GM19025 (cell line): ENCODE data around the gene CYTH1.

Experiments
- ATAC-seq: cut with Tn5 transposase; IDR thresholded peaks from one replicate; pipeline ENCODE4 v1.9.1; 2021; ENCODE audit warnings: mild to moderate bottlenecking, low read depth, moderate library complexity; ENCODE audit not compliant: unreplicated experiment

Gene CYTH1

GRCh38 chr17:78718575-78719208 lies 63.4 kb downstream of the CYTH1 start:
- ATAC-seq = no peak

GRCh38 chr17:78717431-78717980 lies 64.6 kb downstream of the CYTH1 start:
- ATAC-seq = no peak

DNA sequence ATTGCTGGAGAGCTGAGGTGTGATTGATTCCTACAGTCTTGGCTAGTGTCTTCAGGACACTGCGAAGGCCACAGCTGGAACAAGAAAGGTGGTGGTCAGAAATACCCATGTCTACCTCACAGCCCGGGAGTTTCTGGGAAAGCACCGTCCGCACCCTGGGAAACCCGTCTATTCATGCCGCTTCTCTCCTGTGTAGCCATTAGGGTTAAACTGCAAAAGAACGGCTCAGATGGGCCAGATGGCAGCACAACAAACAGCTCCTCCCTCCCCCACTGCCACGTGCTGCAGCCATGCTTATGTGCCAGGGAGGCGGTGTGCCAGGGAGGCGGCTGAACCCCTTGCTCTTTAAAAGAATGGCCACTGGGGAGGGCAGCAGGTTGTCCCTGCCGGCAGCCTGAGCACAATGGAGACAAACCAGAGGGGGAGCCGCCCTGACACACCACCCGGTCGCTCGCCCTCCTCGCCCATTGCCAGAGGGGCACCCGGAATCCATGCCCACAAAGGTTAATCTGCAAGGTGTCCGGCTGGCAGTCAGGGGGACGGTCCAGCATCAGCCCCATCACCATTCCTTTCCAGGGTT lies 65.2 kb downstream of the CYTH1 start:
- no peak for ATAC-seq

GRCh38 chr17:78716292-78716691 lies 65.8 kb downstream of the CYTH1 start:
- ATAC-seq = no peak

DNA sequence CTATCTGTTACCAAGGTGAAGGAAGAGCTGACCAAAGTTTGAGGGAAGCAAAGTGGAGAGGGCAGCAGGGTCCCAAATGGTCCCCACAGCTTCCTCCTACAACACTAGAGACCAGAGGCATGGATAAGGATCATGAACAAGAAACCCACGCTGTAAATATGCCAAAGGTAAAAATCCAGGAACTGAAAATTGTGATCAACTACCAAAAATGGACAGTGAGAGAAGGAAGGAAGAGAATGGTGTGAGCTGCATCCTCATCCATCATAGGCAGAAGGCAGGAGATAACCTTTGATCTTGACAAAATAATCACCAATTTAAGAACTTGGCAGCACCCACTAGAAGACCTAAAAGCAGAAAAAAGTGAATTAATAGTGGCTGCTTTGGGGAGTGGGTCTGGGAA lies 66.2 kb downstream of the CYTH1 start:
- ATAC-seq = no peak

GRCh38 chr17:78715000-78715771 lies 66.9 kb downstream of the CYTH1 start:
- ATAC-seq = no peak

- no peak for ATAC-seq
Measured at GRCh38 chr17:78714534-78714933, 67.5 kb downstream of the CYTH1 start.

GRCh38 chr17:78712043-78712442 lies 70.0 kb downstream of the CYTH1 start:
- no peak for ATAC-seq

DNA sequence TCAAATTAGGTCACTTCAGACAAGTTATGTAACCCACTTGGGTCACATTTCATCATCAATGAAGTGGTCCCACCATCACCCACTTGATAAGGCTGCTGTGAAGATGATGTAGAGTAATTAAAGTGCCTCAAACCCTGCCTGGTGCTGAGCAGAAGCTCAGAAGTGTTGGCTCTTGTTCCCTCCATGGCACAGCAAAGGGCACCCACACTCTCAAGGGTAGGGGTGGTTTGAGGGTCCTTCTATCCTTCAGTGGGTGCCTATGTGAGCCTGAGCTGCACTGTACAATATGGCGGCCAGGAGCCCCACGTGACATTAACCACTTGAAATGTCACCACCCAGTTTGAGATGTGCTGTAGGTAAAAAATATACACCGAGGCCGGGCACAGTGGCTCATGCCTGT lies 71.5 kb downstream of the CYTH1 start:
- no peak for ATAC-seq

GRCh38 chr17:78709751-78710181 lies 72.3 kb downstream of the CYTH1 start:
- ATAC-seq = no peak

- ATAC-seq = no peak
Measured at GRCh38 chr17:78709119-78709681, 72.9 kb downstream of the CYTH1 start.

DNA sequence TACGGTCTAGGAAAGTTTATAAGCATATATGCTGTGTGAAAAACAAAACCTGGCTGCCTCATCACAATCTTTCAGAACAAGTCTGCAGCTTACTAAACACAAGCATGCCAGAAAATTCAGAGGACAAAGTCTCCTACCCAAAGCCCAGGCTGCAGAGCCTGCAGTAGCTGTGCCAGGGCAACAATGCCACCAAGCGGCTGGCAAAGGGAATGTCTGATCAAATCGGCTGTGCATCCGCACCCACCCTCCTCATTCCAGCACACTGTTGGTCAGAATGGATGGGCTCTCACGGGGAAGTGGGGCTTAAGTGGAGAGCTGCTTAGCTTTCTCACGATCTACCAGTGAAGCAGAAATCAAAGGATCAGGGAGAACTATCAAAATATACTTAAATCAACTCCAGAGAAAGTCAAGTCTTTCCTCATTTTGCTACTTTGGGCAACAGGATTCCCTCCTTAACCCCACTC lies 73.5 kb downstream of the CYTH1 start:
- no peak for ATAC-seq

GRCh38 chr17:78707923-78708322 lies 74.2 kb downstream of the CYTH1 start:
- ATAC-seq = no peak

GRCh38 chr17:78707016-78707415 lies 75.1 kb downstream of the CYTH1 start:
- no peak for ATAC-seq

DNA sequence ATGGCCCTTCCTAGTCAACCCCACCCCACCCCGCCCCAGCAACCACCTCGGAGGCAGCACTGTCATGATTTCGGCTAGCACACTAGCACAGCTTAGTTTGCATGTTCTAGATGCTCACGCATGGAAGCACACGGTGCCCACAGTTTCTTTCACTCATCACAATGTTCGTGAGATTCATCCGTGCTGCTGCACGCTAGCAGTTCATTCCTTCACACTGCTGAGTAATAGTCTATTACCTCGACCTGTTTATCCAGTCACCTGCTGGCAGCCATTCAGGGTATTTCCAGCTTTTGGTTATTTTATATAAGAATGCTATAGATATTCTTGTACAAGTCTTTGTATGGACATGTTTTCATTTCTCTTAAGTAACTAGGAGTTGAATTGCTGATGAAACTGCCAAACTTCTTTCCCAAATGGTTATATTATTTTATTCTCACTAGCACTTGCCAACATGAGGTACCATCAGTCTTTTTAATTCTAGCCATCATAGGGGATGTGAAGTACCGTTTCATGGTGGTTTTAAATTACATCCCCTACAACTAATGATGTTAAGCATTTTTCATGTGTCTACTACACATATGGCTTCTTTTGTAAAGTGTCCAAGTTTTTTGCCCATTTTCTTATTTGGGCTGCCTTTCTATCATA lies 75.7 kb downstream of the CYTH1 start:
- peak; percentile 79 for ATAC-seq

GRCh38 chr17:78705071-78705470 lies 77.0 kb downstream of the CYTH1 start:
- no peak for ATAC-seq

GRCh38 chr17:78704594-78704993 lies 77.5 kb downstream of the CYTH1 start:
- ATAC-seq = no peak

DNA sequence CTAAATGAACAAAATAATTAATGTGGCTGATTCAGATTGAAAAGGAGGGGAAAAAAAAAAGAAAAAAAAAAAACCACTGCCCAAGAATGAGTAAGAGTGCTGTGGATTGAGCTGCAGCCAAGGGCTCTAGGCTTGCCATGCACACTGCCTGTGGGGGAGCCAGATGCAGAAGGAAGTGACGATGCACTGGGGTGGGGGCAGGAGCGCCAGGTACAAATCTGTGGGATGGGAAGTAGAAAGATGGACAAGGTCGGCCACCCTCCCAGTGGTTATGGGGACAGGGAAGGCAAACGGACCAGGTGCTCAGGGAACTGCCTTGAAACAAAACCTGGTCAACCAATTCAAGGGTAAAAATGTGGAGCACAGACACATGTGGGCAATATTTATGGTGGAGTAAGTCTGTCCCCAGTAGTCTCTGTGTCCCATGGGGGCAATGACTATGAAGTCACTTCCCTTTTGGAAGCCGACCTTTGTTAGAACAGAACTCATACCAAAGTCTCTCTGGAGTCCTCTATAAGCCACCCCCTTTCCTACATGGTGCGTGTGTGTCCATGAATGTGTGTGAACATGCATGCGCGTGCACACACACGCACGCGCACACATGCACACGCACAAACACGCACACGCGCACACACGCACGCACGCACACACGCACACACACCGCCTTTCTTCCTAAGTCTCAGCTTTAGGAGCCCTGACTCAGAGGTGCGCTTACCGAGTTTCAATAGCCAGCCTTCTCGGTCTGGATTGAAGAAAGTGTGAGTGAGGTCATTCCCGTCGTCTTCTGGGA lies 84.3 kb downstream of the CYTH1 start:
- no peak for ATAC-seq

DNA sequence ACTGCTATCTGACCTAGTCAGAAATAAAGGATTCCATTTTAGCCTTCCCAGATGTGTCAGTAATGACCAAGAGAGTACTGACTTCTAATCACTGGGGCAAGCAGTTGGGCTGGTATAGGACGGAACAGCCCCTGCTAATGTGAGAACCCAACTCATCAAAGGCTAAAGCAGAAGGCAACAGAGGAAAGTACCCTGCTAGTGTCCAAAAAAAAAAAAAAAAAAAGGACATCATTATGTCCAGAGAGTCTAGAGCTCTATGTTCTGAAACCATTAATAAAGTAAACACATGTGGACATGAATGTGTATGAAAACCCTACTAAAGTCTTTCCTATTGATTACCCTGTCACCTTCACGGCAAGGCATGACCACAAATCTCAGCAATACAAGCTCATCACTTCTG lies 85.0 kb downstream of the CYTH1 start:
- ATAC-seq = no peak
